Activated B cell treated with CpG ODN at 0.5 μM for 24 hours (primary cell): Measurements from ENCODE around the gene EPS8L3. TPM values are rescaled to one million over a fixed set of nuclear protein-coding genes. Genes with fewer than 3 reads are reported as not detected.

ENCODE experiments used
- ATAC-seq: fragments of 200-7000 bp; cut with Tn5 transposase; one replicate; pipeline ENCODE4 v1.10.0; 2021; ENCODE audit warnings: low read depth, mild to moderate bottlenecking, moderate library complexity
- CTCF ChIA-PET: fragments of 350-600 bp; sonication (Branson Sonifier 250); formaldehyde crosslinking; loops from one replicate; lab custom pipeline; 2021; ENCODE audit warnings: antibody characterized with exemption; lab: Charles Lee
- POLR2A ChIA-PET: fragments of 350-600 bp; sonication (Branson Sonifier 250); formaldehyde crosslinking; loops from one replicate; lab custom pipeline; 2021; ENCODE audit warnings: antibody characterized with exemption; lab: Charles Lee
- DNase-seq: peaks from one replicate; pipeline ENCODE4 v3.0.0; 2022
- H3K27ac Mint-ChIP-seq: one replicate; pipeline ENCODE4 v1.8.0; 2020; ENCODE audit warnings: mixed read lengths
- H3K27me3 Mint-ChIP-seq: one replicate; pipeline ENCODE4 v1.8.0; 2021; ENCODE audit warnings: mixed read lengths
- H3K36me3 Mint-ChIP-seq: one replicate; pipeline ENCODE4 v1.8.0; 2021; ENCODE audit warnings: low read depth, mixed read lengths
- H3K4me1 Mint-ChIP-seq: one replicate; pipeline ENCODE4 v1.8.0; 2021; ENCODE audit warnings: mixed read lengths
- H3K4me3 Mint-ChIP-seq: one replicate; pipeline ENCODE4 v1.8.0; 2020; ENCODE audit warnings: mild to moderate bottlenecking, mixed read lengths
- H3K9me3 Mint-ChIP-seq: one replicate; pipeline ENCODE4 v1.8.0; 2020; ENCODE audit warnings: mixed read lengths
- CTCF ChIP-seq: fragments of 200-600 bp; IDR thresholded peaks from one replicate; pipeline ENCODE4 v1.8.0; 2022; ENCODE audit warnings: antibody characterized with exemption, mild to moderate bottlenecking
- intact Hi-C: fragments of 100-400 bp; cut with micrococcal nuclease; formaldehyde crosslinking; loops from one replicate; pipeline ENCODE4 v1.15.1; 2024
- total RNA-seq: library from RNA; stranded (reverse); gene quantifications from 2 replicates; pipeline ENCODE4 v1.2.3, GENCODE V29; 2022

The EPS8L3 gene
- total RNA-seq, 1 donor from 2014 or later: not detected

- no peak overlapping the region for H3K27ac Mint-ChIP-seq
- CTCF ChIA-PET: interaction anchor here (3.0 to 3.9 kb wide), 2 partner anchors 15 to 194 kb away, joined by 7 to 16 read pairs; partner anchors contain the start of gene AHCYL1
- DNase-seq (no peak), ATAC-seq (no peak)
- intact Hi-C loops: no loop called here
- H3K4me3 Mint-ChIP-seq: no peak overlapping the region
- H3K9me3 Mint-ChIP-seq: no peaks in the 10 kb centered on the region
- H3K4me1 Mint-ChIP-seq: peaks cover 5% of the 10 kb centered on the region
- POLR2A ChIA-PET: no interaction called here
- H3K27me3 Mint-ChIP-seq: peaks cover 8% of the 10 kb centered on the region
- TF ChIP-seq CTCF: no peak
- no peaks in the 10 kb centered on the region for H3K36me3 Mint-ChIP-seq
Observed at GRCh38 chr1:109789551-109790180, 25.9 kb upstream of the EPS8L3 start.

- Mint-ChIP-seq H3K27ac (no peak overlapping the region), H3K4me3 (no peak overlapping the region), H3K36me3 (no peaks in the 10 kb centered on the region), H3K27me3 (peaks cover 8% of the 10 kb centered on the region), H3K4me1 (peaks cover 5% of the 10 kb centered on the region), H3K9me3 (no peaks in the 10 kb centered on the region)
- ChIA-PET CTCF (no interaction called here), POLR2A (no interaction called here)
- intact Hi-C loops: no loop called here
- no peak for TF ChIP-seq CTCF
- ATAC-seq: no peak
- no peak for DNase-seq
Observed at GRCh38 chr1:109788695-109789521, 25.2 kb upstream of the EPS8L3 start.

- ChIA-PET CTCF (interaction anchor here (2.3 kb wide), 1 partner anchor 196 kb away, joined by 10 read pairs; the partner anchor contains the start of gene AHCYL1), POLR2A (no interaction called here)
- H3K4me3 Mint-ChIP-seq: no peak overlapping the region
- H3K36me3 Mint-ChIP-seq: no peaks in the 10 kb centered on the region
- intact Hi-C loops: no loop called here
- DNase-seq (no peak), ATAC-seq (no peak)
- H3K27ac Mint-ChIP-seq: no peak overlapping the region
- no peaks in the 10 kb centered on the region for H3K9me3 Mint-ChIP-seq
- H3K27me3 Mint-ChIP-seq: peaks cover 4% of the 10 kb centered on the region
- TF ChIP-seq CTCF: no peak
- peaks cover 5% of the 10 kb centered on the region for H3K4me1 Mint-ChIP-seq
Observed at GRCh38 chr1:109787845-109788601, 24.3 kb upstream of the EPS8L3 start.

- POLR2A ChIA-PET: no interaction called here
- Mint-ChIP-seq H3K36me3 (no peaks in the 10 kb centered on the region), H3K27me3 (peaks cover 2% of the 10 kb centered on the region), H3K27ac (no peak overlapping the region), H3K4me3 (no peak overlapping the region), H3K4me1 (peaks cover 5% of the 10 kb centered on the region), H3K9me3 (no peaks in the 10 kb centered on the region)
- CTCF ChIA-PET: interaction anchor here (1.3 to 2.3 kb wide), 2 partner anchors 10 to 197 kb away, joined by 3 to 10 read pairs; partner anchors contain the start of gene AHCYL1
- no peak for ATAC-seq
- no peak for DNase-seq
- intact Hi-C loops: no loop called here
- TF ChIP-seq CTCF: no peak
Observed at GRCh38 chr1:109787211-109787844, 23.6 kb upstream of the EPS8L3 start.
